ENCODE measurements around the gene TTLL11.

DNA sequence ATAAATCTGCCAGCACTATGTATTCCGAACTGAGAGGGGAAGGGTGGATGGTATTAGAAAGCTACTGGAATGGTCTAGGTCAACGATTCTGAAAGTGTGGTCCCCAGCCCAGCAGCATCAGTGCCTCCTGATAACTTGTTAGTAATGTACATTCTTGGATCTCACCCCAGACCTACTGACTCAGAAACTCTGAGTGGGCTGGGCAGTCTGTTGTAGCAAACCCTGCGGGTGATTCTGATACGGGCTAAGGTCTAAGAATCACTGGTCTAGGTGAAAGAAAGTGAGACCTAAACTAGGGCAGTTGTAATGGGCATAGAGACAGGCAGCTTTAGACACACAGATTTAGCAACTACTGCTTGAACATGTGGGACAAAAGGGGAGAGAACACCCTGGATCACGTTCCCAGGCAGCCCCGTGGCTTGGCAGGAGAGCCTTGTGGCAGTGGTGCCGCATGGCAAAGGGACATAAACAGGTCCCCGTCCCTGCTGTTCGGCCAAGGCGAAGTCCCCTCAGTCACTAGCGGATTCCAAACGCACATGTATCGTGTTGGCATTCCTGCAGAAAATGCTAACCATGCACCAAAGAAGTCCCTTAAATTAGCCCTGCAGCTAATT is 216.3 kb downstream of the TTLL11 start:
- TF ChIP-seq, protein P1, sequence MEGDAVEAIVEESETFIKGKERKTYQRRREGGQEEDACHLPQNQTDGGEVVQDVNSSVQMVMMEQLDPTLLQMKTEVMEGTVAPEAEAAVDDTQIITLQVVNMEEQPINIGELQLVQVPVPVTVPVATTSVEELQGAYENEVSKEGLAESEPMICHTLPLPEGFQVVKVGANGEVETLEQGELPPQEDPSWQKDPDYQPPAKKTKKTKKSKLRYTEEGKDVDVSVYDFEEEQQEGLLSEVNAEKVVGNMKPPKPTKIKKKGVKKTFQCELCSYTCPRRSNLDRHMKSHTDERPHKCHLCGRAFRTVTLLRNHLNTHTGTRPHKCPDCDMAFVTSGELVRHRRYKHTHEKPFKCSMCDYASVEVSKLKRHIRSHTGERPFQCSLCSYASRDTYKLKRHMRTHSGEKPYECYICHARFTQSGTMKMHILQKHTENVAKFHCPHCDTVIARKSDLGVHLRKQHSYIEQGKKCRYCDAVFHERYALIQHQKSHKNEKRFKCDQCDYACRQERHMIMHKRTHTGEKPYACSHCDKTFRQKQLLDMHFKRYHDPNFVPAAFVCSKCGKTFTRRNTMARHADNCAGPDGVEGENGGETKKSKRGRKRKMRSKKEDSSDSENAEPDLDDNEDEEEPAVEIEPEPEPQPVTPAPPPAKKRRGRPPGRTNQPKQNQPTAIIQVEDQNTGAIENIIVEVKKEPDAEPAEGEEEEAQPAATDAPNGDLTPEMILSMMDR (IDR thresholded peaks at IDR 0.05) = no peak
- no peak for TF ChIP-seq EZH2phosphoT487 (IDR thresholded peaks at IDR 0.05)

Data from neural progenitor cell (in vitro differentiated cells).